ENCODE data around the gene PAPPA2. TPM values are rescaled to one million over a fixed set of nuclear protein-coding genes. Genes with fewer than 3 reads are reported as not detected.

Gene PAPPA2
- total and polyA plus RNA-seq, 5 donors from 2014 or later = 0.06 to 0.12 TPM; not detected in 3

GRCh38 chr1:176826265-176826664 is 363.3 kb downstream of the PAPPA2 start:
- Mint-ChIP-seq H3K27me3 (no peaks in the 10 kb centered on the region), H3K4me1 (no peaks in the 10 kb centered on the region), H3K4me3 (no peak overlapping the region), H3K27ac (no peak overlapping the region), H3K9me3 (peaks cover 0 to 4% (median 0%) of the 10 kb centered on the region in 7 donors), H3K36me3 (no peaks in the 10 kb centered on the region)
- ATAC-seq (ENCODE audit: low read depth in 2 of 2) (no peak), DNase-seq (no peak)
- Histone ChIP-seq H3K27me3 (ENCODE audit: control insufficient read depth, insufficient read depth, low read length) (no peaks in the 10 kb centered on the region), H3K9me3 (ENCODE audit: control insufficient read depth in 2 of 2, low read length in 2 of 2) (no peaks in the 10 kb centered on the region), H3K36me3 (ENCODE audit: control insufficient read depth, insufficient read depth, low read length) (no peaks in the 10 kb centered on the region), H3K4me1 (ENCODE audit: control insufficient read depth, insufficient read depth, low read length, poor library complexity, severe bottlenecking) (no peaks in the 10 kb centered on the region), H3K4me3 (ENCODE audit: low read depth, low read length) (no peak overlapping the region), H3K27ac (ENCODE audit: insufficient read depth, low read length, poor library complexity, severe bottlenecking) (no peak overlapping the region)

- no peak for DNase-seq
- no peaks in the 10 kb centered on the region for H3K36me3 Mint-ChIP-seq
- Histone ChIP-seq H3K4me1 (ENCODE audit: control insufficient read depth, insufficient read depth, low read length, poor library complexity, severe bottlenecking) (no peaks in the 10 kb centered on the region), H3K36me3 (ENCODE audit: control insufficient read depth, insufficient read depth, low read length) (no peaks in the 10 kb centered on the region), H3K9me3 (ENCODE audit: control insufficient read depth in 2 of 2, low read length in 2 of 2) (no peaks in the 10 kb centered on the region), H3K4me3 (ENCODE audit: low read depth, low read length) (no peak overlapping the region), H3K27ac (ENCODE audit: insufficient read depth, low read length, poor library complexity, severe bottlenecking) (no peak overlapping the region), H3K27me3 (ENCODE audit: control insufficient read depth, insufficient read depth, low read length) (no peaks in the 10 kb centered on the region)
- H3K9me3 Mint-ChIP-seq = peaks cover 0 to 3% (median 0%) of the 10 kb centered on the region in 7 donors
- no peak overlapping the region for H3K4me3 Mint-ChIP-seq
- ATAC-seq (ENCODE audit: low read depth in 2 of 2) = no peak
- no peaks in the 10 kb centered on the region for H3K4me1 Mint-ChIP-seq
- no peaks in the 10 kb centered on the region for H3K27me3 Mint-ChIP-seq
- no peak overlapping the region for H3K27ac Mint-ChIP-seq
Measured at GRCh38 chr1:176829261-176829660, 366.3 kb downstream of the PAPPA2 start.

- Histone ChIP-seq H3K4me3 (ENCODE audit: low read depth, low read length) (no peak overlapping the region), H3K27me3 (ENCODE audit: control insufficient read depth, insufficient read depth, low read length) (no peaks in the 10 kb centered on the region), H3K36me3 (ENCODE audit: control insufficient read depth, insufficient read depth, low read length) (no peaks in the 10 kb centered on the region), H3K27ac (ENCODE audit: insufficient read depth, low read length, poor library complexity, severe bottlenecking) (no peak overlapping the region), H3K9me3 (ENCODE audit: control insufficient read depth in 2 of 2, low read length in 2 of 2) (no peaks in the 10 kb centered on the region), H3K4me1 (ENCODE audit: control insufficient read depth, insufficient read depth, low read length, poor library complexity, severe bottlenecking) (no peaks in the 10 kb centered on the region)
- Mint-ChIP-seq H3K9me3 (peaks cover 0 to 3% (median 0%) of the 10 kb centered on the region in 7 donors), H3K4me3 (no peak overlapping the region), H3K36me3 (no peaks in the 10 kb centered on the region), H3K27ac (no peak overlapping the region), H3K4me1 (no peaks in the 10 kb centered on the region), H3K27me3 (no peaks in the 10 kb centered on the region)
- DNase-seq = no peak
- ATAC-seq (ENCODE audit: low read depth in 2 of 2) = no peak
Measured at GRCh38 chr1:176831150-176831549, 368.2 kb downstream of the PAPPA2 start.

GRCh38 chr1:176837708-176838107 is 374.7 kb downstream of the PAPPA2 start:
- DNase-seq (no peak), ATAC-seq (ENCODE audit: low read depth in 2 of 2) (no peak)
- Mint-ChIP-seq H3K27me3 (peaks cover 5% of the 10 kb centered on the region), H3K4me1 (no peaks in the 10 kb centered on the region), H3K36me3 (no peaks in the 10 kb centered on the region), H3K27ac (no peak overlapping the region), H3K4me3 (no peak overlapping the region), H3K9me3 (peaks cover 0 to 4% (median 0%) of the 10 kb centered on the region in 7 donors)
- H3K36me3 ChIP-seq (ENCODE audit: control insufficient read depth, insufficient read depth, low read length) = no peaks in the 10 kb centered on the region
- H3K9me3 ChIP-seq (ENCODE audit: control insufficient read depth in 2 of 2, low read length in 2 of 2) = no peaks in the 10 kb centered on the region
- H3K4me1 ChIP-seq (ENCODE audit: control insufficient read depth, insufficient read depth, low read length, poor library complexity, severe bottlenecking) = no peaks in the 10 kb centered on the region
- H3K27ac ChIP-seq (ENCODE audit: insufficient read depth, low read length, poor library complexity, severe bottlenecking) = no peak overlapping the region
- no peaks in the 10 kb centered on the region for H3K27me3 ChIP-seq (ENCODE audit: control insufficient read depth, insufficient read depth, low read length)
- H3K4me3 ChIP-seq (ENCODE audit: low read depth, low read length) = no peak overlapping the region

- Histone ChIP-seq H3K27ac (ENCODE audit: insufficient read depth, low read length, poor library complexity, severe bottlenecking) (no peak overlapping the region), H3K4me1 (ENCODE audit: control insufficient read depth, insufficient read depth, low read length, poor library complexity, severe bottlenecking) (no peaks in the 10 kb centered on the region), H3K9me3 (ENCODE audit: control insufficient read depth in 2 of 2, low read length in 2 of 2) (no peaks in the 10 kb centered on the region), H3K27me3 (ENCODE audit: control insufficient read depth, insufficient read depth, low read length) (no peaks in the 10 kb centered on the region), H3K36me3 (ENCODE audit: control insufficient read depth, insufficient read depth, low read length) (no peaks in the 10 kb centered on the region), H3K4me3 (ENCODE audit: low read depth, low read length) (no peak overlapping the region)
- H3K4me3 Mint-ChIP-seq = no peak overlapping the region
- peaks cover 5% of the 10 kb centered on the region for H3K27me3 Mint-ChIP-seq
- DNase-seq (no peak), ATAC-seq (ENCODE audit: low read depth in 2 of 2) (no peak)
- H3K4me1 Mint-ChIP-seq = no peaks in the 10 kb centered on the region
- H3K27ac Mint-ChIP-seq = no peak overlapping the region
- H3K9me3 Mint-ChIP-seq = peaks cover 0 to 4% (median 0%) of the 10 kb centered on the region in 7 donors
- H3K36me3 Mint-ChIP-seq = no peaks in the 10 kb centered on the region
Measured at GRCh38 chr1:176838276-176838995, 375.5 kb downstream of the PAPPA2 start.

- no peaks in the 10 kb centered on the region for H3K27me3 ChIP-seq (ENCODE audit: control insufficient read depth, insufficient read depth, low read length)
- no peak for ATAC-seq (ENCODE audit: low read depth in 2 of 2)
- no peaks in the 10 kb centered on the region for H3K9me3 ChIP-seq (ENCODE audit: control insufficient read depth in 2 of 2, low read length in 2 of 2)
- Mint-ChIP-seq H3K36me3 (no peaks in the 10 kb centered on the region), H3K4me1 (no peaks in the 10 kb centered on the region), H3K27me3 (peaks cover 5% of the 10 kb centered on the region), H3K27ac (no peak overlapping the region), H3K4me3 (no peak overlapping the region), H3K9me3 (peaks cover 0 to 4% (median 0%) of the 10 kb centered on the region in 7 donors)
- H3K27ac ChIP-seq (ENCODE audit: insufficient read depth, low read length, poor library complexity, severe bottlenecking) = no peak overlapping the region
- no peak overlapping the region for H3K4me3 ChIP-seq (ENCODE audit: low read depth, low read length)
- H3K4me1 ChIP-seq (ENCODE audit: control insufficient read depth, insufficient read depth, low read length, poor library complexity, severe bottlenecking) = no peaks in the 10 kb centered on the region
- H3K36me3 ChIP-seq (ENCODE audit: control insufficient read depth, insufficient read depth, low read length) = no peaks in the 10 kb centered on the region
- no peak for DNase-seq
Measured at GRCh38 chr1:176839216-176839615, 376.2 kb downstream of the PAPPA2 start.

GRCh38 chr1:176841238-176841637 is 378.3 kb downstream of the PAPPA2 start:
- DNase-seq (no peak), ATAC-seq (ENCODE audit: low read depth in 2 of 2) (no peak)
- Histone ChIP-seq H3K27ac (ENCODE audit: insufficient read depth, low read length, poor library complexity, severe bottlenecking) (no peak overlapping the region), H3K36me3 (ENCODE audit: control insufficient read depth, insufficient read depth, low read length) (no peaks in the 10 kb centered on the region), H3K9me3 (ENCODE audit: control insufficient read depth in 2 of 2, low read length in 2 of 2) (no peaks in the 10 kb centered on the region), H3K4me1 (ENCODE audit: control insufficient read depth, insufficient read depth, low read length, poor library complexity, severe bottlenecking) (no peaks in the 10 kb centered on the region), H3K4me3 (ENCODE audit: low read depth, low read length) (no peak overlapping the region), H3K27me3 (ENCODE audit: control insufficient read depth, insufficient read depth, low read length) (no peaks in the 10 kb centered on the region)
- Mint-ChIP-seq H3K9me3 (peaks cover 0 to 4% (median 0%) of the 10 kb centered on the region in 7 donors), H3K27ac (no peak overlapping the region), H3K27me3 (peaks cover 5% of the 10 kb centered on the region), H3K4me1 (no peaks in the 10 kb centered on the region), H3K36me3 (no peaks in the 10 kb centered on the region), H3K4me3 (no peak overlapping the region)
